ENCODE results near the gene ZNF750.

- no peak for TF ChIP-seq CTCF (conservative IDR thresholded peaks at IDR 0.05)
- no peak for TF ChIP-seq ZFX (IDR thresholded peaks at IDR 0.05)
Measured at GRCh38 chr17:82786427-82786826, 53.4 kb downstream of the ZNF750 start.

Measured in C4-2B (cell line).